HCT116 (cell line): ENCODE results near the gene TFF2. TPM values are rescaled to one million over a fixed set of nuclear protein-coding genes. Genes with fewer than 3 reads are reported as not detected.

Experiments
- ATAC-seq: fragments of 200-7000 bp; cut with Tn5 transposase; 2 replicates; pipeline ENCODE4 v1.9.1; 2020; ENCODE audit warnings: mild to moderate bottlenecking, moderate library complexity
- BruUV-seq: library from RNA; stranded (reverse); fragments of 400-500 nt; replicated peaks from 2 replicates; lab custom pipeline; 2021; lab: Mats Ljungman, UMichigan
- CTCF ChIA-PET: fragments of 300-600 bp; sonication (Branson Sonifier 250); formaldehyde crosslinking; loops from one replicate; lab custom pipeline; 2021; ENCODE audit warnings: antibody characterized with exemption; lab: Charles Lee
- POLR2A ChIA-PET: fragments of 300-600, 350-600 bp; sonication (Branson Sonifier 250); formaldehyde crosslinking; loops from one replicate; lab custom pipeline; 2021; ENCODE audit warnings: antibody characterized with exemption; lab: Charles Lee
- RAD21 ChIA-PET, 2 experiments: fragments of 300-600 bp; sonication (Branson Sonifier 250); formaldehyde crosslinking; loops; one replicate each; lab custom pipeline; 2023; ENCODE audit warnings: low total read pairs in 2 of 2; ENCODE audit not compliant: uncharacterized antibody in 2 of 2, unreplicated experiment in 2 of 2, low non-redundant PET in 1 of 2; lab: Charles Lee
- DNase-seq: peaks from one replicate; pipeline ENCODE4 v3.0.0-alpha.2; 2010; ENCODE audit warnings: low read depth, low spot score
- H2AFZ ChIP-seq: fragments of 200-600 bp; shearing (Covaris generic), sonication (generic); 2 replicates; pipeline ENCODE4 v1.6.1; 2017; ENCODE audit warnings: low read depth, mixed run types, mixed read lengths, antibody characterized with exemption, low read length; ENCODE audit not compliant: poor library complexity, severe bottlenecking
- H3K27ac ChIP-seq: 2 replicates; pipeline ENCODE4 v1.5.1; 2012; ENCODE audit warnings: low read depth, low read length
- H3K27me3 ChIP-seq: fragments of 200-600 bp; sonication (generic); 2 replicates; pipeline ENCODE4 v1.6.1; 2016; ENCODE audit warnings: mixed run types, low read length, mixed read lengths; ENCODE audit not compliant: insufficient read depth
- H3K36me3 ChIP-seq, 2 experiments: fragments of 200-500 bp in 1 of 2; fragments of 200-600 bp in 1 of 2; sonication (Bioruptor generic) in 1 of 2; sonication (generic) in 1 of 2; 2 replicates each; pipeline versions ENCODE4 v1.5.1 to v1.6.1; 2014 to 2016; ENCODE audit warnings: low read length in 2 of 2, inconsistent platforms in 1 of 2, mixed read lengths in 1 of 2, mixed run types in 1 of 2; ENCODE audit not compliant: insufficient read depth in 2 of 2, control insufficient read depth in 1 of 2
- H3K4me1 ChIP-seq, 2 experiments: fragments of 200-600 bp in 1 of 2; sonication (generic) in 1 of 2; 2 replicates each; pipeline versions ENCODE4 v1.5.1 to v1.6.1; 2012 to 2017; ENCODE audit warnings: low read length in 2 of 2, inconsistent platforms in 1 of 2, mild to moderate bottlenecking in 1 of 2, mixed read lengths in 1 of 2, mixed run types in 1 of 2, moderate library complexity in 1 of 2; ENCODE audit not compliant: insufficient read depth in 2 of 2, control insufficient read depth in 1 of 2
- H3K4me2 ChIP-seq: fragments of 200-600 bp; sonication (generic); 2 replicates; pipeline ENCODE4 v1.6.1; 2017; ENCODE audit warnings: mixed run types, low read length, mixed read lengths
- H3K4me3 ChIP-seq, 2 experiments: fragments of 200-600 bp in 1 of 2; sonication (generic) in 1 of 2; replicated peaks in 1 of 2; 2 replicates each; pipeline ENCODE4 v1.5.1; 2011 to 2016; ENCODE audit warnings: low read length in 2 of 2, control low read depth in 1 of 2, low read depth in 1 of 2, mild to moderate bottlenecking in 1 of 2, mixed read lengths in 1 of 2, mixed run types in 1 of 2
- H3K79me2 ChIP-seq: fragments of 200-600 bp; sonication (generic); 2 replicates; pipeline ENCODE4 v1.6.1; 2017; ENCODE audit warnings: mild to moderate bottlenecking, mixed run types, low read length, moderate library complexity, mixed read lengths; ENCODE audit not compliant: insufficient read depth
- H3K9ac ChIP-seq: fragments of 200-600 bp; sonication (generic); 2 replicates; pipeline ENCODE4 v1.6.1; 2016; ENCODE audit warnings: low read length, mixed read lengths
- H3K9me2 ChIP-seq: fragments of 200-600 bp; sonication (generic), shearing (Covaris generic); 2 replicates; pipeline ENCODE4 v1.6.1; 2017; ENCODE audit warnings: mixed run types, mild to moderate bottlenecking, moderate library complexity; ENCODE audit not compliant: insufficient read depth
- H3K9me3 ChIP-seq, 2 experiments: fragments of 200-500 bp in 1 of 2; fragments of 200-600 bp in 1 of 2; sonication (Bioruptor generic) in 1 of 2; sonication (generic) in 1 of 2; 2 replicates each; pipeline ENCODE4 v1.6.1; 2014 to 2017; ENCODE audit warnings: low read length in 2 of 2, mixed read lengths in 2 of 2, inconsistent platforms in 1 of 2, low read depth in 1 of 2, mild to moderate bottlenecking in 1 of 2, mixed run types in 1 of 2, moderate library complexity in 1 of 2; ENCODE audit not compliant: control insufficient read depth in 1 of 2, insufficient read depth in 1 of 2
- H4K20me1 ChIP-seq: fragments of 200-600 bp; sonication (generic), shearing (Covaris generic); 2 replicates; pipeline ENCODE4 v1.6.1; 2017; ENCODE audit warnings: mixed run types, mild to moderate bottlenecking, moderate library complexity; ENCODE audit not compliant: insufficient read depth
- ATF3 ChIP-seq: IDR thresholded peaks from 2 replicates; pipeline ENCODE4 v1.6.1; 2012
- CTCF ChIP-seq, 3 experiments: fragments of 200-600 bp in 1 of 3; sonication (generic) in 1 of 3; IDR thresholded peaks in 2 of 3; conservative IDR thresholded peaks in 1 of 3; 2 replicates each; pipeline ENCODE4 v1.5.1; 2012 to 2017; ENCODE audit warnings: low read depth in 2 of 3, low read length in 2 of 3, antibody characterized with exemption in 1 of 3, borderline replicate concordance in 1 of 3, control low read depth in 1 of 3, mild to moderate bottlenecking in 1 of 3, mixed read lengths in 1 of 3, mixed run types in 1 of 3, moderate library complexity in 1 of 3; ENCODE audit not compliant: insufficient read depth in 1 of 3
- EZH2 ChIP-seq: fragments of 200-600 bp; sonication (generic); IDR thresholded peaks from 2 replicates; pipeline ENCODE4 v1.6.1; 2017; ENCODE audit warnings: antibody characterized with exemption, mixed run types
- POLR2A ChIP-seq: IDR thresholded peaks from 2 replicates; pipeline ENCODE4 v1.7.0; 2011; ENCODE audit warnings: borderline replicate concordance; ENCODE audit not compliant: insufficient read depth, insufficient read length; ENCODE audit errors: extremely low read depth
- POLR2AphosphoS5 ChIP-seq: IDR thresholded peaks from 2 replicates; pipeline ENCODE4 v1.6.1; 2011; ENCODE audit warnings: mild to moderate bottlenecking, low read depth, low read length, moderate library complexity
- RAD21 ChIP-seq: IDR thresholded peaks from 2 replicates; pipeline ENCODE4 v1.6.1; 2012; ENCODE audit warnings: low read depth, mild to moderate bottlenecking
- SRF ChIP-seq: IDR thresholded peaks from 2 replicates; pipeline ENCODE4 v1.6.1; 2012; ENCODE audit warnings: low read depth
- ZFX ChIP-seq: fragments of 450-650 bp; IDR thresholded peaks from 2 replicates; pipeline ENCODE4 v1.6.1; 2017
- ZNF274 ChIP-seq: fragments of 200-500 bp; sonication (Bioruptor generic); IDR thresholded peaks from 2 replicates; pipeline ENCODE4 v1.6.1; 2014; ENCODE audit warnings: mild to moderate bottlenecking, low read depth, low read length, inconsistent platforms
- intact Hi-C: fragments of 100-400 bp; cut with micrococcal nuclease; formaldehyde crosslinking; loops from 2 replicates; pipeline ENCODE4 v1.10.0; 2022
- total RNA-seq: library from RNA; stranded (reverse); gene quantifications from one replicate; pipeline ENCODE4 v1.2.1, GENCODE V29; 2021; ENCODE audit not compliant: unreplicated experiment
- TF ChIP-seq, protein P1 (sequence below): IDR thresholded peaks from 2 replicates; pipeline ENCODE4 v1.6.1; 2012; ENCODE audit warnings: low read depth
- TF ChIP-seq, protein P2 (sequence below): IDR thresholded peaks from 2 replicates; pipeline ENCODE4 v1.6.1; 2011; ENCODE audit warnings: mild to moderate bottlenecking, low read length, moderate library complexity; ENCODE audit not compliant: insufficient replicate concordance; ENCODE audit errors: extremely low read depth
- TF ChIP-seq, protein P3 (sequence below): IDR thresholded peaks from 2 replicates; pipeline ENCODE4 v1.6.1; 2012

The TFF2 gene
- total RNA-seq, 1 experiment from 2014 or later: not detected

- BruUV-seq: no TSS peak
- POLR2A ChIA-PET: interaction anchor here (1.5 kb wide), 1 partner anchor 11 kb away, joined by 4 read pairs; no protein-coding TSS in a partner anchor
- no peak for TF ChIP-seq RAD21
- TF ChIP-seq ATF3: no peak
- no peak for TF ChIP-seq POLR2A
- TF ChIP-seq ZNF274: no peak
- TF ChIP-seq, protein P1, sequence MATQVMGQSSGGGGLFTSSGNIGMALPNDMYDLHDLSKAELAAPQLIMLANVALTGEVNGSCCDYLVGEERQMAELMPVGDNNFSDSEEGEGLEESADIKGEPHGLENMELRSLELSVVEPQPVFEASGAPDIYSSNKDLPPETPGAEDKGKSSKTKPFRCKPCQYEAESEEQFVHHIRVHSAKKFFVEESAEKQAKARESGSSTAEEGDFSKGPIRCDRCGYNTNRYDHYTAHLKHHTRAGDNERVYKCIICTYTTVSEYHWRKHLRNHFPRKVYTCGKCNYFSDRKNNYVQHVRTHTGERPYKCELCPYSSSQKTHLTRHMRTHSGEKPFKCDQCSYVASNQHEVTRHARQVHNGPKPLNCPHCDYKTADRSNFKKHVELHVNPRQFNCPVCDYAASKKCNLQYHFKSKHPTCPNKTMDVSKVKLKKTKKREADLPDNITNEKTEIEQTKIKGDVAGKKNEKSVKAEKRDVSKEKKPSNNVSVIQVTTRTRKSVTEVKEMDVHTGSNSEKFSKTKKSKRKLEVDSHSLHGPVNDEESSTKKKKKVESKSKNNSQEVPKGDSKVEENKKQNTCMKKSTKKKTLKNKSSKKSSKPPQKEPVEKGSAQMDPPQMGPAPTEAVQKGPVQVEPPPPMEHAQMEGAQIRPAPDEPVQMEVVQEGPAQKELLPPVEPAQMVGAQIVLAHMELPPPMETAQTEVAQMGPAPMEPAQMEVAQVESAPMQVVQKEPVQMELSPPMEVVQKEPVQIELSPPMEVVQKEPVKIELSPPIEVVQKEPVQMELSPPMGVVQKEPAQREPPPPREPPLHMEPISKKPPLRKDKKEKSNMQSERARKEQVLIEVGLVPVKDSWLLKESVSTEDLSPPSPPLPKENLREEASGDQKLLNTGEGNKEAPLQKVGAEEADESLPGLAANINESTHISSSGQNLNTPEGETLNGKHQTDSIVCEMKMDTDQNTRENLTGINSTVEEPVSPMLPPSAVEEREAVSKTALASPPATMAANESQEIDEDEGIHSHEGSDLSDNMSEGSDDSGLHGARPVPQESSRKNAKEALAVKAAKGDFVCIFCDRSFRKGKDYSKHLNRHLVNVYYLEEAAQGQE: no peak
- no peak for TF ChIP-seq CTCF (IDR thresholded peaks at IDR 0.05 in 2 of 3, conservative IDR thresholded peaks at IDR 0.05 in 1 of 3; ENCODE audit: borderline replicate concordance in 1 of 3, insufficient read depth in 1 of 3, low read depth in 2 of 3, low read length in 2 of 3)
- TF ChIP-seq, protein P2, sequence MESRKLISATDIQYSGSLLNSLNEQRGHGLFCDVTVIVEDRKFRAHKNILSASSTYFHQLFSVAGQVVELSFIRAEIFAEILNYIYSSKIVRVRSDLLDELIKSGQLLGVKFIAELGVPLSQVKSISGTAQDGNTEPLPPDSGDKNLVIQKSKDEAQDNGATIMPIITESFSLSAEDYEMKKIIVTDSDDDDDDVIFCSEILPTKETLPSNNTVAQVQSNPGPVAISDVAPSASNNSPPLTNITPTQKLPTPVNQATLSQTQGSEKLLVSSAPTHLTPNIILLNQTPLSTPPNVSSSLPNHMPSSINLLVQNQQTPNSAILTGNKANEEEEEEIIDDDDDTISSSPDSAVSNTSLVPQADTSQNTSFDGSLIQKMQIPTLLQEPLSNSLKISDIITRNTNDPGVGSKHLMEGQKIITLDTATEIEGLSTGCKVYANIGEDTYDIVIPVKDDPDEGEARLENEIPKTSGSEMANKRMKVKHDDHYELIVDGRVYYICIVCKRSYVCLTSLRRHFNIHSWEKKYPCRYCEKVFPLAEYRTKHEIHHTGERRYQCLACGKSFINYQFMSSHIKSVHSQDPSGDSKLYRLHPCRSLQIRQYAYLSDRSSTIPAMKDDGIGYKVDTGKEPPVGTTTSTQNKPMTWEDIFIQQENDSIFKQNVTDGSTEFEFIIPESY: no peak
- TF ChIP-seq, protein P3, sequence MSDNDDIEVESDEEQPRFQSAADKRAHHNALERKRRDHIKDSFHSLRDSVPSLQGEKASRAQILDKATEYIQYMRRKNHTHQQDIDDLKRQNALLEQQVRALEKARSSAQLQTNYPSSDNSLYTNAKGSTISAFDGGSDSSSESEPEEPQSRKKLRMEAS: no peak
- no peak for TF ChIP-seq SRF
- TF ChIP-seq ZFX: no peak
- TF ChIP-seq POLR2AphosphoS5: no peak
- TF ChIP-seq EZH2: no peak
These were observed 25.9 kb downstream of the TFF2 start for GRCh38 chr21:42324896-42325295.

More at GRCh38 chr21:42324896-42325295, 25.9 kb downstream of the TFF2 start:
- H3K9me3 ChIP-seq: no peaks in the 10 kb centered on the region
- H3K4me1 ChIP-seq: no peaks in the 10 kb centered on the region
- no peaks in the 10 kb centered on the region for H3K79me2 ChIP-seq
- no peak overlapping the region for H3K4me2 ChIP-seq
- no peaks in the 10 kb centered on the region for H3K36me3 ChIP-seq
- ATAC-seq (no peak), DNase-seq (no peak)
- peaks cover 9% of the 10 kb centered on the region; the same call in 1 of the 2 replicates for H3K27me3 ChIP-seq
- no peak overlapping the region for H3K27ac ChIP-seq
- CTCF ChIA-PET: interaction anchor here (1.0 kb wide), 1 partner anchor 15 kb away, joined by 6 read pairs; no protein-coding TSS in a partner anchor
- intact Hi-C loops: no loop called here
- RAD21 ChIA-PET: no interaction called here
- no peak overlapping the region for H2AFZ ChIP-seq
- no peaks in the 10 kb centered on the region for H3K9me2 ChIP-seq
- H3K9ac ChIP-seq: no peak overlapping the region
- H4K20me1 ChIP-seq: no peaks in the 10 kb centered on the region
- no peak overlapping the region for H3K4me3 ChIP-seq
